Uterus (tissue), 4 donors: Measurements from ENCODE around the gene MAJIN. TPM values are rescaled to one million over a fixed set of nuclear protein-coding genes. Genes with fewer than 3 reads are reported as not detected.

ENCODE experiments used
- DNase-seq, 2 donors: peaks; one replicate each; pipeline ENCODE4 v3.0.0-alpha.2; 2019 to 2020
- H3K27ac ChIP-seq, 2 donors: fragments of 200-600 bp; sonication (generic); 1 replicate in 1 of 2; 2 replicates in 1 of 2; pipeline ENCODE4 v1.5.1; 2016 to 2018
- H3K27me3 ChIP-seq, 2 donors: fragments of 200-600 bp; sonication (generic); one replicate each; pipeline ENCODE4 v1.5.1; 2018 to 2019; ENCODE audit warnings: control low read depth in 1 of 2
- H3K36me3 ChIP-seq, 2 donors: fragments of 200-600 bp; sonication (generic); one replicate each; pipeline ENCODE4 v1.5.1; 2019; ENCODE audit warnings: control low read depth in 1 of 2
- H3K4me1 ChIP-seq, 2 donors: fragments of 200-600 bp; sonication (generic); one replicate each; pipeline ENCODE4 v1.5.1; 2018 to 2019; ENCODE audit warnings: control low read depth in 1 of 2
- H3K4me3 ChIP-seq, 2 donors: fragments of 200-600 bp; sonication (generic); 1 replicate in 1 of 2; 2 replicates in 1 of 2; pipeline ENCODE4 v1.5.1; 2018 to 2019; ENCODE audit warnings: mild to moderate bottlenecking in 1 of 2
- H3K9me3 ChIP-seq, 2 donors: fragments of 200-600 bp; sonication (generic); one replicate each; pipeline ENCODE4 v1.5.1; 2019; ENCODE audit warnings: control low read depth in 1 of 2
- POLR2A ChIP-seq, 2 donors: fragments of 450-650 bp; IDR thresholded peaks; one replicate each; pipeline ENCODE4 v1.6.1; 2016; ENCODE audit warnings: antibody characterized with exemption in 2 of 2, mild to moderate bottlenecking in 1 of 2, moderate library complexity in 1 of 2
- intact Hi-C: fragments of 100-400 bp; cut with DNase I; formaldehyde crosslinking; loops from one replicate; pipeline ENCODE4 v1.15.1; 2023; ENCODE audit warnings: low total_unique reads
- total RNA-seq, 4 donors: library from RNA; depleted of rRNA in 3 of 4; stranded (reverse); fragments of >200 nt in 3 of 4; gene quantifications; one replicate each; pipeline versions ENCODE4 v1.1.0 to v1.2.4, GENCODE V29; 2014 to 2023
- TF ChIP-seq, protein P1 (sequence below), 4 experiments: fragments of 200-600 bp in 2 of 4; fragments of 450-650 bp in 2 of 4; sonication (generic) in 2 of 4; IDR thresholded peaks; one replicate each; pipeline ENCODE4 v1.5.1; 2016 to 2019; ENCODE audit warnings: antibody characterized with exemption in 4 of 4, mild to moderate bottlenecking in 2 of 4, moderate library complexity in 1 of 4
- donor health status: DM: yes; HTN: yes; CAD: no.

The MAJIN gene
- total RNA-seq: under 1 TPM in 1 of 4 donors, not detected in 3; under 0.01 TPM

DNA sequence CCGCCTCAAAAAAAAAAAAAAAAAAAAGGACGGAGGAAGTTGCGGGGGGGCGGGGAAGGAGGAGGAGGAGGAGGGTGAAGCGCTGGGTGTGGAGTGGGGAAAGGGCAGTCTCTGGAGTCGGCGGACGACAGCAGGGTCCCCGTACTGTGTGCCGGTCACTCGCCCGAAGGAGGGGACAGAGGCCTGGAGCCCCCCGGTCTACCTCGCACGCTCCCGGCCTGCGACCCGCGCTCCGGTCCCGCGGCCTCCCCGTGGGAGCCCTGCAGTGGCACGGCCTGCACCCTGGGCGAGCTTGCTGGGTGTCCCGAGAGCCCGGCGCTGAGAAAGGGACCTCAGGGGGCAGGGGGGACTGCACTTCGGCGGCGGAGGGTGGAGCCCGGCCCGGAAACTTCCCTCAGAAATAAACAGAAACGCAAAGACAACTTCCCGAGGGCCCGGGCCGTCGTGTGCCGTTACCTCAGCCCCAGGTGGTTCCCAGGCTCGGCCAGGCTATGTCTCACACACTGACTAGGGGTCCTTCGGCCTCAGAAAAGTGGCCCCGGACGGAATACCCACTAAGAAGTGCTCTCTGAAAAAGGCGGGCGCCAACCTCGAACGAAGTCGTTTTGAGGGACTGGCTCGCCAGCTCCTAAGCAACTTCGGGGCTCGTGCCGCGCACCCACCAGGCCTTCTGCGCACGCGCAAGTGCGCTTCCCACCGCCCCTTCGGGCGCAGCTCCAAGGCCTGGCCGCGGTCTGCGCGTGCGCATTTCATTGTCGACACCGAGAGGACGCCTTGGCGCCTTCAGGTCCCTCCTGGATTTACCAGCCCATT lies at the start of gene MAJIN:
TSS of gene MAJIN (minus strand) at position 688 of the 813 bp plus-strand sequence. CDS start 12,703 bp downstream, outside the sequence.
- Histone ChIP-seq H3K27ac (no peak within 1 kb of the TSS), H3K9me3 (no peaks in the 10 kb centered on the region), H3K36me3 (no peaks in the 10 kb centered on the region), H3K4me3 (peak within 1 kb of the TSS; percentile 4 to 21), H3K27me3 (peaks cover 0 to 3% of the 10 kb centered on the region in 2 donors), H3K4me1 (peaks cover 0 to 6% of the 10 kb centered on the region in 2 donors)
- TF ChIP-seq, protein P1, sequence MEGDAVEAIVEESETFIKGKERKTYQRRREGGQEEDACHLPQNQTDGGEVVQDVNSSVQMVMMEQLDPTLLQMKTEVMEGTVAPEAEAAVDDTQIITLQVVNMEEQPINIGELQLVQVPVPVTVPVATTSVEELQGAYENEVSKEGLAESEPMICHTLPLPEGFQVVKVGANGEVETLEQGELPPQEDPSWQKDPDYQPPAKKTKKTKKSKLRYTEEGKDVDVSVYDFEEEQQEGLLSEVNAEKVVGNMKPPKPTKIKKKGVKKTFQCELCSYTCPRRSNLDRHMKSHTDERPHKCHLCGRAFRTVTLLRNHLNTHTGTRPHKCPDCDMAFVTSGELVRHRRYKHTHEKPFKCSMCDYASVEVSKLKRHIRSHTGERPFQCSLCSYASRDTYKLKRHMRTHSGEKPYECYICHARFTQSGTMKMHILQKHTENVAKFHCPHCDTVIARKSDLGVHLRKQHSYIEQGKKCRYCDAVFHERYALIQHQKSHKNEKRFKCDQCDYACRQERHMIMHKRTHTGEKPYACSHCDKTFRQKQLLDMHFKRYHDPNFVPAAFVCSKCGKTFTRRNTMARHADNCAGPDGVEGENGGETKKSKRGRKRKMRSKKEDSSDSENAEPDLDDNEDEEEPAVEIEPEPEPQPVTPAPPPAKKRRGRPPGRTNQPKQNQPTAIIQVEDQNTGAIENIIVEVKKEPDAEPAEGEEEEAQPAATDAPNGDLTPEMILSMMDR (IDR thresholded peaks at IDR 0.05): no peak
- no peak for TF ChIP-seq POLR2A (IDR thresholded peaks at IDR 0.05)
- intact Hi-C loops: no loop called here
- DNase-seq: peak; percentile 61 to 72

DNA sequence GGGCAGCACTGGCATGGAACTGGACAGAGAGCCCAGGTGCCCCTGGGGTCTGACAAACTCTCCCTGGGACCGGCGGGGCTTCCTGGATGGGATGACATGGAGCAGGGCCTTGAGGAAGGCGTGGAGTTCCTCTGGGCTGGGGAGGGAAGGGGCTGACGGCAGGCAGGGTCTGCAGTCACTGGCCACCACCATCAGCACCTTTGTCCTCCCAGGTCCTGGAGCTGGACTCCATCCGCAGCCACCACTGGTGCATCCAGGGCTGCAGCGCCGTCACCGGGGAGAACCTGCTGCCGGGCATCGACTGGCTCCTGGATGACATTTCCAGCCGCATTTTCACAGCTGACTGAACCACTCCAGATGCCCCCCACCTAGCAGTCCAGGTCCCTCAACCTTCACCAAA lies 49.6 kb upstream of the MAJIN start:
- H3K36me3 ChIP-seq: no peaks in the 10 kb centered on the region
- no peaks in the 10 kb centered on the region for H3K9me3 ChIP-seq
- intact Hi-C loops: no loop called here
- no peaks in the 10 kb centered on the region for H3K27me3 ChIP-seq
- no peak for TF ChIP-seq POLR2A (IDR thresholded peaks at IDR 0.05)
- TF ChIP-seq, protein P1 (IDR thresholded peaks at IDR 0.05): no peak
- no peak overlapping the region for H3K4me3 ChIP-seq
- H3K27ac ChIP-seq: no peak overlapping the region
- H3K4me1 ChIP-seq: no peaks in the 10 kb centered on the region
- DNase-seq: no peak

DNA sequence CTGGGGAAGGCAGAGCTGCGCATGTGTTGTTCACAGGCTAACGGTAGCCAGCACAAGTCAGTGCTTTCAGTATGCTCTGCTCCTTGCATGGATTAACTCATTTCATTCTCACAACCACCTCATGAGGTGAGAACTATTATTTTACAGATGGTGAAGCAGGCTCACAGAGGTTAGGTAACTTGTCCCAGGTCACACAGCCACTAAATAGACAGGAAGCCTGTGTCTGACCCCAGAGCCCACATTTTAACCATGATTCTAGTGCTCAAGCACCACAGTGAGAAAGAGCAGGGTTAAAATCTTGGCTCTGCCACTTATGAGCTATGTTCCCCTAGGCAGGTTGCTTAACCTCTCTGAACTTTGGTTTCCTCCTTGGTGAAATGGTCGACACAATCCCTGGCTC lies 49.1 kb upstream of the MAJIN start:
- H3K9me3 ChIP-seq: no peaks in the 10 kb centered on the region
- no peaks in the 10 kb centered on the region for H3K4me1 ChIP-seq
- no peak for DNase-seq
- TF ChIP-seq, protein P1 (IDR thresholded peaks at IDR 0.05): no peak
- TF ChIP-seq POLR2A (IDR thresholded peaks at IDR 0.05): no peak
- intact Hi-C loops: no loop called here
- no peak overlapping the region for H3K4me3 ChIP-seq
- H3K27ac ChIP-seq: no peak overlapping the region
- no peaks in the 10 kb centered on the region for H3K36me3 ChIP-seq
- H3K27me3 ChIP-seq: no peaks in the 10 kb centered on the region

DNA sequence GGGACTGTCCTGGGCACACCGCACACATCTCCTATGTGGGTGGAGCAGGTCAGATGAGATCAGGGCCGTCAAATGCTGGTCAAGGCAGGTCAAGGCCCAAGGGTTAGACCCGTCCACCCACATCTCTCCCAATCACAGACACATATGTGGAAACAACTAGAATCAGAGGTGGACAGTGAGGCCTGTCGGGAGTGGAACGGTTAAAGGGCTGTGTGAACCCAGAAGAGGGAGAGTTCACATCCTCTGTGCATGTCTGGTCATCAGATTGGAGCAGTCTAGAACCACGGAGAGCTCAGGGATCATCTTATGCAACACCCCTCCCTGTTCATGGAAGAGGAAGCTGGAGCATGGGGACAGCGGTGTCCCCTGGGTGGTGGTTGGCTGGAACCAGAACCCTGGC lies 47.9 kb upstream of the MAJIN start:
- no peaks in the 10 kb centered on the region for H3K9me3 ChIP-seq
- no peak for DNase-seq
- TF ChIP-seq POLR2A (IDR thresholded peaks at IDR 0.05): no peak
- TF ChIP-seq, protein P1 (IDR thresholded peaks at IDR 0.05): no peak
- H3K36me3 ChIP-seq: no peaks in the 10 kb centered on the region
- H3K27me3 ChIP-seq: no peaks in the 10 kb centered on the region
- no peak overlapping the region for H3K4me3 ChIP-seq
- peaks cover 0 to 7% of the 10 kb centered on the region in 2 donors for H3K4me1 ChIP-seq
- intact Hi-C loops: no loop called here
- no peak overlapping the region for H3K27ac ChIP-seq

DNA sequence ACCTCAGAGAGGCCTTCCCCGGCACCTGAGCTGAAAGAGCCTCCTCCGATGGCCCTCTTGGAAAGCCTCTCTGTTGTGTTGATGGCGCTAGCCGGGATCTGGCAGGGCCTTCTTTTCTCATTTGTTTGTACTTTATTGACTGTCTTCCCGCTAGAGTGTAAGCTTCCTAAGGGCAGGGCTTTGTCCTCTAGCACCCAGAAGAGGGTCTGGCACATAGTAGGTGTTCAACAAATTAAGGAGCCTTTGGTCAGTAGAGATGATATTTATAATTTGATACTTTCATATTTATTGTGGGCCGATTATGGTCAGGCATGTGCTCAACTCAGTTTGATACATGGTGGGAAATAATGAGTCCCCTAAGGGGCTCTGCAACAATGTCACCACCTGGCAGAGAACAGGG lies 46.0 kb upstream of the MAJIN start:
- H3K4me3 ChIP-seq: no peak overlapping the region
- no peak for TF ChIP-seq POLR2A (IDR thresholded peaks at IDR 0.05)
- TF ChIP-seq, protein P1 (IDR thresholded peaks at IDR 0.05): no peak
- H3K4me1 ChIP-seq: peaks cover 0 to 7% of the 10 kb centered on the region in 2 donors
- no peaks in the 10 kb centered on the region for H3K27me3 ChIP-seq
- DNase-seq: no peak
- no peak overlapping the region for H3K27ac ChIP-seq
- H3K9me3 ChIP-seq: no peaks in the 10 kb centered on the region
- intact Hi-C loops: no loop called here
- no peaks in the 10 kb centered on the region for H3K36me3 ChIP-seq
